ENCODE data around the gene ACOT7. TPM values are rescaled to one million over a fixed set of nuclear protein-coding genes. Genes with fewer than 3 reads are reported as not detected.

ACOT7 gene
- total RNA-seq, 1 donor from 2014 or later, result 35.1 TPM

DNA sequence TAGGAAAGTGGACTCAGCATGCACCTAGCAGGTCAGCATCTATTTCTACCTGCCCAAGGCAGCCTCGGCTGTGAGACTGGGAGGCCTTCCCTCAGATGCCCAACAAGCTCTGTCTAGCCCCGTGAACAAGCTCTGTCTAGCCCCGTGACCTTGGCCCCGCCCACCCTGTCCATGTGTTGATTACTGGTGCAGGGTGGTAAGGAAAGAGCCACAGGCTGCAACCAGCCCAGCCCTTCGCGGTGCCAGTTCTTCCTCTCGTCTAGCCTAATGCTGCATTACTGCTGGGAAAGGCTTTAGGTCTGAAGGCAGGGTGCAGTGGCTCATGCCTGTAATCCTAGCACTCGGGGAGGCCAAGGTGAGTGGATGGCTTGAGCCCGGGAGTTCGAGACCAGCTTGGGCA lies 134.9 kb downstream of the ACOT7 start:
- H3K27me3 Mint-ChIP-seq (ENCODE audit: unreplicated experiment), result peaks cover 25% of the 10 kb centered on the region
- H3K4me1 Mint-ChIP-seq (ENCODE audit: unreplicated experiment), result no peaks in the 10 kb centered on the region
- TF ChIP-seq CTCF (IDR thresholded peaks at IDR 0.05; ENCODE audit: unreplicated experiment), result no peak
- no peaks in the 10 kb centered on the region for H3K9me3 Mint-ChIP-seq (ENCODE audit: unreplicated experiment)
- H3K4me3 Mint-ChIP-seq (ENCODE audit: unreplicated experiment), result no peak overlapping the region
- no peaks in the 10 kb centered on the region for H3K36me3 Mint-ChIP-seq (ENCODE audit: low read depth, unreplicated experiment)
- no peak for DNase-seq (ENCODE audit: low spot score)
- no peak overlapping the region for H3K27ac Mint-ChIP-seq (ENCODE audit: unreplicated experiment)

- peaks cover 26% of the 10 kb centered on the region for H3K27me3 Mint-ChIP-seq (ENCODE audit: unreplicated experiment)
These were observed 136.0 kb downstream of the ACOT7 start for GRCh38 chr1:6257541-6258069.

GRCh38 chr1:6256645-6257044 lies 136.9 kb downstream of the ACOT7 start:
- Mint-ChIP-seq H3K27me3 (ENCODE audit: unreplicated experiment) (peaks cover 22% of the 10 kb centered on the region), H3K4me3 (ENCODE audit: unreplicated experiment) (no peak overlapping the region), H3K36me3 (ENCODE audit: low read depth, unreplicated experiment) (no peaks in the 10 kb centered on the region), H3K4me1 (ENCODE audit: unreplicated experiment) (no peaks in the 10 kb centered on the region), H3K27ac (ENCODE audit: unreplicated experiment) (no peak overlapping the region), H3K9me3 (ENCODE audit: unreplicated experiment) (no peaks in the 10 kb centered on the region)
- no peak for TF ChIP-seq CTCF (IDR thresholded peaks at IDR 0.05; ENCODE audit: unreplicated experiment)
- DNase-seq (ENCODE audit: low spot score), result no peak

More at GRCh38 chr1:6257541-6258069, 136.0 kb downstream of the ACOT7 start:
- H3K4me3 Mint-ChIP-seq (ENCODE audit: unreplicated experiment), result no peak overlapping the region
- no peak for DNase-seq (ENCODE audit: low spot score)
- TF ChIP-seq CTCF (IDR thresholded peaks at IDR 0.05; ENCODE audit: unreplicated experiment), result no peak
- no peaks in the 10 kb centered on the region for H3K9me3 Mint-ChIP-seq (ENCODE audit: unreplicated experiment)
- no peaks in the 10 kb centered on the region for H3K4me1 Mint-ChIP-seq (ENCODE audit: unreplicated experiment)
- no peaks in the 10 kb centered on the region for H3K36me3 Mint-ChIP-seq (ENCODE audit: low read depth, unreplicated experiment)
- no peak overlapping the region for H3K27ac Mint-ChIP-seq (ENCODE audit: unreplicated experiment)

- TF ChIP-seq CTCF (IDR thresholded peaks at IDR 0.05; ENCODE audit: unreplicated experiment), result no peak
- H3K27ac Mint-ChIP-seq (ENCODE audit: unreplicated experiment), result no peak overlapping the region
- DNase-seq (ENCODE audit: low spot score), result no peak
- no peak overlapping the region for H3K4me3 Mint-ChIP-seq (ENCODE audit: unreplicated experiment)
- H3K4me1 Mint-ChIP-seq (ENCODE audit: unreplicated experiment), result no peaks in the 10 kb centered on the region
- H3K27me3 Mint-ChIP-seq (ENCODE audit: unreplicated experiment), result peaks cover 25% of the 10 kb centered on the region
- no peaks in the 10 kb centered on the region for H3K36me3 Mint-ChIP-seq (ENCODE audit: low read depth, unreplicated experiment)
- no peaks in the 10 kb centered on the region for H3K9me3 Mint-ChIP-seq (ENCODE audit: unreplicated experiment)
These were observed 138.9 kb downstream of the ACOT7 start for GRCh38 chr1:6254691-6255090.

GRCh38 chr1:6253380-6253779 lies 140.2 kb downstream of the ACOT7 start:
- H3K36me3 Mint-ChIP-seq (ENCODE audit: low read depth, unreplicated experiment), result no peaks in the 10 kb centered on the region
- no peak for DNase-seq (ENCODE audit: low spot score)
- H3K27ac Mint-ChIP-seq (ENCODE audit: unreplicated experiment), result no peak overlapping the region
- TF ChIP-seq CTCF (IDR thresholded peaks at IDR 0.05; ENCODE audit: unreplicated experiment), result no peak
- H3K27me3 Mint-ChIP-seq (ENCODE audit: unreplicated experiment), result peaks cover 17% of the 10 kb centered on the region
- no peak overlapping the region for H3K4me3 Mint-ChIP-seq (ENCODE audit: unreplicated experiment)
- H3K4me1 Mint-ChIP-seq (ENCODE audit: unreplicated experiment), result no peaks in the 10 kb centered on the region
- H3K9me3 Mint-ChIP-seq (ENCODE audit: unreplicated experiment), result no peaks in the 10 kb centered on the region

Measured in endothelial cell (in vitro differentiated cells).